Aorta (tissue), 5 donors: ENCODE data around the gene AP1M1. TPM values are rescaled to one million over a fixed set of nuclear protein-coding genes. Genes with fewer than 3 reads are reported as not detected.
A peak's percentile ranks its signal among the peaks of the same experiment; 100 is the strongest.
"Not testable (repeated sequence)": the region's sequence is repeated elsewhere in the genome, so short reads cannot be mapped to it uniquely, and the experiment has no call there.

Source experiments
- ATAC-seq: fragments of 200-7000 bp; cut with Tn5 transposase; one replicate; pipeline ENCODE4 v1.9.1; 2022; ENCODE audit warnings: moderate library complexity; ENCODE audit not compliant: low FRiP score
- DNase-seq, 2 donors: peaks; one replicate each; pipeline ENCODE4 v3.0.0-alpha.2; 2020
- H3K27ac ChIP-seq, 2 donors: one replicate each; pipeline ENCODE4 v1.5.1; 2013; ENCODE audit warnings: low read length in 2 of 2, mild to moderate bottlenecking in 2 of 2, moderate library complexity in 2 of 2, control low read depth in 1 of 2, inconsistent platforms in 1 of 2, low read depth in 1 of 2
- H3K27me3 ChIP-seq, 2 donors: one replicate each; pipeline ENCODE4 v1.6.1; 2013; ENCODE audit warnings: control low read depth in 1 of 2, low read length in 1 of 2, mild to moderate bottlenecking in 1 of 2, moderate library complexity in 1 of 2; ENCODE audit not compliant: insufficient read depth in 2 of 2, control insufficient read depth in 1 of 2
- H3K36me3 ChIP-seq, 2 donors: one replicate each; pipeline ENCODE4 v1.6.1; 2013; ENCODE audit warnings: control low read depth in 1 of 2, low read length in 1 of 2, mild to moderate bottlenecking in 1 of 2; ENCODE audit not compliant: insufficient read depth in 2 of 2, control insufficient read depth in 1 of 2
- H3K4me1 ChIP-seq, 2 donors: one replicate each; pipeline ENCODE4 v1.6.1; 2013; ENCODE audit warnings: low read length in 2 of 2, control low read depth in 1 of 2, mild to moderate bottlenecking in 1 of 2, moderate library complexity in 1 of 2; ENCODE audit not compliant: insufficient read depth in 2 of 2, control insufficient read depth in 1 of 2
- H3K4me3 ChIP-seq, 2 donors: one replicate each; pipeline ENCODE4 v1.5.1; 2013; ENCODE audit warnings: low read length in 2 of 2, control low read depth in 1 of 2, mild to moderate bottlenecking in 1 of 2
- H3K9me3 ChIP-seq: one replicate; pipeline ENCODE4 v1.6.1; 2013; ENCODE audit warnings: mild to moderate bottlenecking, low read length; ENCODE audit not compliant: control insufficient read depth
- WGBS, 2 donors: extraction: QIAGEN DNeasy Blood & Tissue Kit; methylation state at CpG; one replicate each; pipeline ENCODE4 v1.1.7; 2013; 5-methylcytosine and 5-hydroxymethylcytosine counted together
- intact Hi-C, 2 donors: fragments of 100-400 bp; cut with DNase I; formaldehyde crosslinking; loops; one replicate each; pipeline versions ENCODE4 v1.14.2 to v1.15.0; 2022
- polyA plus RNA-seq, 2 donors: library from polyadenylated mRNA; stranded (reverse); fragments of 200-250 nt; gene quantifications; one replicate each; pipeline ENCODE4 v1.2.3, GENCODE V29; 2013
- total RNA-seq, 2 donors: library from RNA; stranded (reverse); fragmentation: NEBNext Ultra II Directional; extraction: Animal tissue kit (Norgen Biotek cat#: 25700); gene quantifications; one replicate each; pipeline ENCODE4 v1.2.1, GENCODE V29; 2021
- donor health status: healthy with polysubstance abuse.
- donor health status: Bipolar disorder and iron deficiency.
- donor health status: DM: no; HTN: no; CAD: no.
- donor health status: DM: no; HTN: no; CAD: no.
- donor health status: DM: yes; HTN: yes; CAD: no.

Gene AP1M1
- total and polyA plus RNA-seq, 4 donors = 25.2 to 74.7 (median 68.5) TPM

GRCh38 chr19:16285079-16285478 lies 87.4 kb downstream of the AP1M1 start:
- not testable (repeated sequence) for ATAC-seq, H3K36me3 ChIP-seq, H3K9me3 ChIP-seq, H3K27me3 ChIP-seq, H3K4me1 ChIP-seq, H3K4me3 ChIP-seq, DNase-seq
- intact Hi-C loops = loop anchor here in 1 of 2 donors (5.0 kb wide), 1 partner anchor 843 kb away; no protein-coding TSS in a partner anchor
- 87 to 88% methylated on average over 3 of the region's 3 CpGs for WGBS, 2 donors
- H3K27ac ChIP-seq = peak overlapping the region; percentile 15 to 56

DNA sequence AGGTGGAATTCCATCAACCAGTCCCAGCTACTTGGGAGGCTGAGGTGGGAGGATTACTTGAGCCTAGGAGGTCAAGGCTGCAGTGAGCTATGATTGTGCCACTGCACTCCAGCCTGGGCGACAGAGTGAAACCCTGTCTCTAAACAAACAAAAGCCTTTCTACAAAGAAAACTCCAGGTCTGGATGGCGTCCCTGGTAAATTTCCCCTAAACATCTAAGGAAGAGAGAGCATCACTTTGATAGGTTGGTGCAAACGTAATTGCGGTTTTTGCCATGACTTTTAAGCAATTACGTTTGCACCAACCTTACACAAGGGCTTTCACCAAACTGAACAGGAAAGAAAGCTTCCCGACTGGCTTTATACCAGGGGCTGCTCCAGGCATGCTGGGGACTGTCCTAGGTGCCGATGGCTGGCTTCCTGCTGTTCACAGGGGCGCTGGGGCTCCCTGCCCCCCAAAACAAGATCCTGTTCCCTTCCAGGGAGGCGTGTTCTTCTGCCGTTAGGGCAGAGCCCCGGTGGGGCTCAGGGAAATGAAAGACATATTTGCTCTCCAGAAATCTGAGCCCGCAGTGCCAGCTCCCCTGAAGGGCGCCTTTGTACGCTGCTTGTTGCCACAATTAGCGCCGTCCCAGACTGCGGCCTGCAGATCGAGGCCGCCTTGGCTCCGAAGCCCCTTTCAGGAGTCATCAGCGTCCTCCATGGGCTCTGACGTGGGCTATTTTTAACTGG lies 88.2 kb downstream of the AP1M1 start:
- no peak overlapping the region for H3K4me3 ChIP-seq
- peak; percentile 61 to 86 for DNase-seq
- no peaks in the 10 kb centered on the region for H3K4me1 ChIP-seq
- peak overlapping the region; percentile 15 to 97 for H3K27ac ChIP-seq
- ATAC-seq = peak; percentile 41
- 7 to 10% methylated on average over 22 of the region's 22 CpGs for WGBS, 2 donors
- H3K27me3 ChIP-seq = no peaks in the 10 kb centered on the region
- no peaks in the 10 kb centered on the region for H3K36me3 ChIP-seq
- H3K9me3 ChIP-seq = no peaks in the 10 kb centered on the region
- intact Hi-C loops = loop anchor here in 1 of 2 donors (5.0 kb wide), 1 partner anchor 844 kb away; no protein-coding TSS in a partner anchor

DNA sequence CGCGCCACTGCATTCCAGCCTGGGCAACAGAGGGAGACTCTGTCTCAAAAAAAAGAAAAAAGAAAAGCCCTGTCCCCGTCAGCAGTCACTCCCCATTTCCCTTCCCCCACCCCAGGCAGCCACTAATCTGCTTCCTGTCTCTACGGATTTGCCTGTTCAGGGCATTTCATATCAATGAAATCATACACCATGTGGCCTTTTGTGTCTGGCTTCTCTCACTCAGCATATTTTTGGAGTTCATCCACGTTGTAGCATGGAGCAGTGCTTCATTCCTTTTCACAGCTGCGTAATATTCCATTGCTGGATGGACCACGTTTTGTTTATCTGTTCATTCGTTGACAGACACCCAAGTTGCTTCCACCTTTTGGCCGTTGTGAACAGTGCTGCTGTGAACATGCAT lies 90.8 kb downstream of the AP1M1 start:
- intact Hi-C loops = loop anchor here in 1 of 2 donors (5.0 kb wide), 1 partner anchor 846 kb away; no protein-coding TSS in a partner anchor
- Histone ChIP-seq H3K27ac (no peak overlapping the region), H3K4me1 (no peaks in the 10 kb centered on the region)

GRCh38 chr19:16289594-16289993 lies 91.9 kb downstream of the AP1M1 start:
- WGBS, 2 donors = 93% methylated on average over 7 of the region's 7 CpGs

More for the DNA sequence above, 90.8 kb downstream of the AP1M1 start:
- DNase-seq = no peak
- no peaks in the 10 kb centered on the region for H3K36me3 ChIP-seq
- WGBS, 2 donors = 54 to 57% methylated on average over 9 of the region's 9 CpGs
- no peaks in the 10 kb centered on the region for H3K9me3 ChIP-seq
- no peak for ATAC-seq
- no peak overlapping the region for H3K4me3 ChIP-seq
- H3K27me3 ChIP-seq = no peaks in the 10 kb centered on the region

GRCh38 chr19:16290692-16291091 lies 93.0 kb downstream of the AP1M1 start:
- Histone ChIP-seq H3K4me1 (peaks cover 0 to 3% of the 10 kb centered on the region in 2 donors), H3K9me3 (no peaks in the 10 kb centered on the region), H3K4me3 (no peak overlapping the region), H3K36me3 (no peaks in the 10 kb centered on the region), H3K27me3 (no peaks in the 10 kb centered on the region), H3K27ac (no peak overlapping the region)
- no peak for DNase-seq
- ATAC-seq = no peak
- 85 to 88% methylated on average over 10 of the region's 10 CpGs for WGBS, 2 donors
- intact Hi-C loops = loop anchor here (5.0 kb wide), 1 partner anchor 37 kb away; no protein-coding TSS in a partner anchor

More at GRCh38 chr19:16289594-16289993, 91.9 kb downstream of the AP1M1 start:
- intact Hi-C loops = loop anchor here in 1 of 2 donors (5.0 kb wide), 1 partner anchor 847 kb away; no protein-coding TSS in a partner anchor
- Histone ChIP-seq H3K4me3 (no peak overlapping the region), H3K36me3 (no peaks in the 10 kb centered on the region), H3K4me1 (peaks cover 0 to 3% of the 10 kb centered on the region in 2 donors), H3K9me3 (no peaks in the 10 kb centered on the region), H3K27me3 (no peaks in the 10 kb centered on the region), H3K27ac (no peak overlapping the region)
- DNase-seq = no peak
- ATAC-seq = no peak

- Histone ChIP-seq H3K9me3 (no peaks in the 10 kb centered on the region), H3K4me3 (no peak overlapping the region), H3K4me1 (peaks cover 0 to 3% of the 10 kb centered on the region in 2 donors), H3K27ac (peak overlapping the region; percentile 65 to 83), H3K27me3 (no peaks in the 10 kb centered on the region), H3K36me3 (no peaks in the 10 kb centered on the region)
- ATAC-seq (peak; percentile 89), DNase-seq (peak; percentile 80 to 91)
- WGBS, 2 donors = 4 to 5% methylated on average over 27 of the region's 27 CpGs
- intact Hi-C loops = loop anchor here (2.0 to 5.0 kb wide), 2 partner anchors 19 to 34 kb away; no protein-coding TSS in a partner anchor
Observed at GRCh38 chr19:16293118-16294091, 95.7 kb downstream of the AP1M1 start.

GRCh38 chr19:16295057-16295456 lies 97.3 kb downstream of the AP1M1 start:
- intact Hi-C loops = no loop called here
- H3K4me3 ChIP-seq = no peak overlapping the region
- H3K36me3 ChIP-seq = no peaks in the 10 kb centered on the region
- DNase-seq = peak in 1 of 2 donors; percentile 57
- H3K27ac ChIP-seq = no peak overlapping the region
- WGBS, 2 donors = 72 to 83% methylated on average over 12 of the region's 12 CpGs
- peaks cover 0 to 3% of the 10 kb centered on the region in 2 donors for H3K4me1 ChIP-seq
- no peaks in the 10 kb centered on the region for H3K27me3 ChIP-seq
- ATAC-seq = no peak
- H3K9me3 ChIP-seq = no peaks in the 10 kb centered on the region
